NCI-H2171 (cell line): ENCODE measurements around the gene PTGER4.
"Not testable (repeated sequence)": the region's sequence is repeated elsewhere in the genome, so short reads cannot be mapped to it uniquely, and the experiment has no call there.

Source experiments
- DNase-seq: peaks from one replicate; lab custom pipeline; 2025; lab: John Stamatoyannopoulos, UW

PTGER4 gene

GRCh38 chr5:40679913-40680681 lies at the start of gene PTGER4:
PTGER4 (plus strand) TSS chr5:40679915; CDS start chr5:40680994, 1,079 bp downstream.
- no peak for DNase-seq

GRCh38 chr5:40630126-40630525 lies 49.6 kb upstream of the PTGER4 start:
- no peak for DNase-seq

GRCh38 chr5:40631236-40631635 lies 48.5 kb upstream of the PTGER4 start:
- no peak for DNase-seq

GRCh38 chr5:40634154-40634553 lies 45.6 kb upstream of the PTGER4 start:
- DNase-seq: no peak

GRCh38 chr5:40634593-40634992 lies 45.1 kb upstream of the PTGER4 start:
- no peak for DNase-seq

- not testable (repeated sequence) for DNase-seq
These were observed 40.2 kb upstream of the PTGER4 start for GRCh38 chr5:40639531-40639930.

GRCh38 chr5:40646266-40646665 lies 33.4 kb upstream of the PTGER4 start:
- DNase-seq: no peak

GRCh38 chr5:40648150-40648549 lies 31.6 kb upstream of the PTGER4 start:
- no peak for DNase-seq

GRCh38 chr5:40649463-40650030 lies 30.2 kb upstream of the PTGER4 start:
- DNase-seq: no peak

GRCh38 chr5:40651201-40651600 lies 28.5 kb upstream of the PTGER4 start:
- no peak for DNase-seq

- no peak for DNase-seq
These were observed 27.1 kb upstream of the PTGER4 start for GRCh38 chr5:40652441-40653220.

- DNase-seq: no peak
These were observed 26.3 kb upstream of the PTGER4 start for GRCh38 chr5:40653221-40654022.

GRCh38 chr5:40654377-40654991 lies 25.2 kb upstream of the PTGER4 start:
- DNase-seq: no peak

GRCh38 chr5:40655138-40655537 lies 24.6 kb upstream of the PTGER4 start:
- no peak for DNase-seq

- not testable (repeated sequence) for DNase-seq
These were observed 23.6 kb upstream of the PTGER4 start for GRCh38 chr5:40656091-40656490.

- DNase-seq: no peak
These were observed 22.9 kb upstream of the PTGER4 start for GRCh38 chr5:40656766-40657165.

- DNase-seq: no peak
These were observed 19.0 kb upstream of the PTGER4 start for GRCh38 chr5:40660751-40661150.

- no peak for DNase-seq
These were observed 13.9 kb upstream of the PTGER4 start for GRCh38 chr5:40665635-40666298.

- no peak for DNase-seq
These were observed 13.1 kb upstream of the PTGER4 start for GRCh38 chr5:40666657-40667056.

GRCh38 chr5:40667161-40667663 lies 12.5 kb upstream of the PTGER4 start:
- no peak for DNase-seq
